CMK (cell line): ENCODE data around the gene IL31.
"Not testable (repeated sequence)": the region's sequence is repeated elsewhere in the genome, so short reads cannot be mapped to it uniquely, and the experiment has no call there.

Experiments used
- DNase-seq: peaks from one replicate; pipeline ENCODE4 v3.0.0-alpha.2; 2010; ENCODE audit warnings: low read depth

IL31 gene

GRCh38 chr12:122174155-122174845, at the start of gene IL31:
Gene IL31, minus strand, starts transcription at chr12:122174221. Its CDS starts 49 bp downstream, at chr12:122174172.
- no peak for DNase-seq

GRCh38 chr12:122216445-122216844, 42.4 kb upstream of the IL31 start:
- no peak for DNase-seq

GRCh38 chr12:122215771-122216170, 41.8 kb upstream of the IL31 start:
- no peak for DNase-seq

- no peak for DNase-seq
These were observed 34.2 kb upstream of the IL31 start for GRCh38 chr12:122208073-122208820.

- no peak for DNase-seq
These were observed 33.4 kb upstream of the IL31 start for GRCh38 chr12:122207391-122207790.

- DNase-seq = no peak
These were observed 33.0 kb upstream of the IL31 start for GRCh38 chr12:122206976-122207375.

- DNase-seq = no peak
These were observed 32.3 kb upstream of the IL31 start for GRCh38 chr12:122206111-122206881.

GRCh38 chr12:122205053-122205925, 31.3 kb upstream of the IL31 start:
- no peak for DNase-seq

GRCh38 chr12:122204167-122205052, 30.4 kb upstream of the IL31 start:
- DNase-seq = no peak

- DNase-seq = no peak
These were observed 29.5 kb upstream of the IL31 start, which contains the start of gene B3GNT4 for GRCh38 chr12:122203301-122204166. Gene B3GNT4, plus strand, starts transcription at chr12:122203709. Its CDS starts 910 bp downstream, at chr12:122204619.

- DNase-seq = not testable (repeated sequence)
These were observed 28.8 kb upstream of the IL31 start for GRCh38 chr12:122202811-122203210.

GRCh38 chr12:122202017-122202416, 28.0 kb upstream of the IL31 start:
- no peak for DNase-seq

GRCh38 chr12:122201381-122201780, 27.4 kb upstream of the IL31 start:
- no peak for DNase-seq

- DNase-seq = no peak
These were observed 26.6 kb upstream of the IL31 start for GRCh38 chr12:122200541-122201175.

GRCh38 chr12:122199484-122200355, 25.7 kb upstream of the IL31 start:
- DNase-seq = no peak

- no peak for DNase-seq
These were observed 23.6 kb upstream of the IL31 start for GRCh38 chr12:122197612-122197966.

- DNase-seq = no peak
These were observed 21.4 kb upstream of the IL31 start for GRCh38 chr12:122195405-122195804.

GRCh38 chr12:122194804-122195203, 20.8 kb upstream of the IL31 start:
- no peak for DNase-seq
